Endothelial cell of umbilical vein (primary cell): ENCODE measurements around the gene IP6K3. TPM values are rescaled to one million over a fixed set of nuclear protein-coding genes. Genes with fewer than 3 reads are reported as not detected.

Experiments
- BruUV-seq: library from RNA; stranded (reverse); fragments of 400-500 nt; replicated peaks from 2 replicates; lab custom pipeline; 2021; lab: Mats Ljungman, UMichigan
- CTCF ChIA-PET: fragments of 300-600, 350-600 bp; sonication (Branson Sonifier 250); formaldehyde crosslinking; loops from one replicate; lab custom pipeline; 2021; ENCODE audit warnings: antibody characterized with exemption, inconsistent platforms; lab: Charles Lee
- POLR2A ChIA-PET: fragments of 300-600, 350-600 bp; sonication (Branson Sonifier 250); formaldehyde crosslinking; loops from one replicate; lab custom pipeline; 2021; ENCODE audit warnings: antibody characterized with exemption, inconsistent platforms; lab: Charles Lee
- DNase-seq: peaks from one replicate; pipeline ENCODE4 v3.0.0-alpha.2; 2011; ENCODE audit warnings: low read depth, low spot score
- FAIRE-seq: peaks from 2 replicates; lab custom pipeline; 2011; peaks lifted over from hg19 to GRCh38; lab: Jason Lieb, UNC
- H2AFZ ChIP-seq: 2 replicates; pipeline ENCODE4 v1.6.0; 2012; ENCODE audit warnings: low read depth, low read length, control low read depth, inconsistent platforms
- H3K27ac ChIP-seq: 2 replicates; pipeline ENCODE4 v1.5.1; 2011; ENCODE audit warnings: low read depth, mild to moderate bottlenecking, control low read depth, low read length, moderate library complexity; ENCODE audit not compliant: insufficient read depth
- H3K27me3 ChIP-seq, 2 experiments: 2 replicates each; pipeline versions ENCODE4 v1.6.0 to v1.6.1; 2011; ENCODE audit warnings: low read length in 2 of 2, mixed read lengths in 1 of 2; ENCODE audit not compliant: control insufficient read depth in 2 of 2, insufficient read depth in 2 of 2
- H3K36me3 ChIP-seq, 2 experiments: 2 replicates in 1 of 2; 3 replicates in 1 of 2; pipeline ENCODE4 v1.5.1; 2011; ENCODE audit warnings: low read length in 2 of 2, mild to moderate bottlenecking in 1 of 2, moderate library complexity in 1 of 2; ENCODE audit not compliant: control insufficient read depth in 2 of 2, insufficient read depth in 2 of 2; ENCODE audit errors: extremely low read depth in 1 of 2
- H3K4me1 ChIP-seq: 3 replicates; pipeline ENCODE4 v1.5.1; 2011; ENCODE audit warnings: mild to moderate bottlenecking, low read length; ENCODE audit not compliant: control insufficient read depth, insufficient read depth; ENCODE audit errors: extremely low read depth
- H3K4me2 ChIP-seq: 2 replicates; pipeline ENCODE4 v1.6.1; 2011; ENCODE audit warnings: low read length, control low read depth, mixed read lengths; ENCODE audit not compliant: insufficient read depth
- H3K4me3 ChIP-seq, 3 experiments: fragments of 200-600 bp in 1 of 3; sonication (generic), shearing (Covaris generic) in 1 of 3; replicated peaks in 1 of 3; 2 replicates each; pipeline ENCODE4 v1.5.1; 2011 to 2016; ENCODE audit warnings: control low read depth in 3 of 3, low read length in 3 of 3, mild to moderate bottlenecking in 2 of 3, inconsistent platforms in 1 of 3, low read depth in 1 of 3, moderate library complexity in 1 of 3; ENCODE audit not compliant: insufficient read depth in 1 of 3
- H3K79me2 ChIP-seq: 2 replicates; pipeline ENCODE4 v1.6.0; 2012; ENCODE audit warnings: low read length, inconsistent platforms; ENCODE audit not compliant: control insufficient read depth, insufficient read depth
- H3K9ac ChIP-seq: replicated peaks from 2 replicates; pipeline ENCODE3; 2011; ENCODE audit warnings: low read length, control low read depth; ENCODE audit not compliant: insufficient read depth; ENCODE audit errors: extremely low read depth
- H3K9me1 ChIP-seq: replicated peaks from 3 replicates; pipeline ENCODE4 v1.6.0; 2011; ENCODE audit warnings: mild to moderate bottlenecking, low read length; ENCODE audit not compliant: control insufficient read depth, insufficient read depth; ENCODE audit errors: extremely low read depth
- H3K9me3 ChIP-seq: replicated peaks from 2 replicates; pipeline ENCODE4 v1.5.1; 2012; ENCODE audit warnings: low read length, inconsistent platforms; ENCODE audit not compliant: control insufficient read depth, insufficient read depth
- H4K20me1 ChIP-seq: replicated peaks from 2 replicates; pipeline ENCODE3; 2011; ENCODE audit warnings: mild to moderate bottlenecking, low read length; ENCODE audit not compliant: control insufficient read depth, insufficient read depth; ENCODE audit errors: extremely low read depth
- CTCF ChIP-seq, 2 donors: IDR thresholded peaks; 1 replicate in 1 of 2; 2 replicates in 1 of 2; pipeline ENCODE4 v1.5.1; 2011; ENCODE audit warnings: low read length in 2 of 2, mild to moderate bottlenecking in 2 of 2, moderate library complexity in 2 of 2, control low read depth in 1 of 2, inconsistent platforms in 1 of 2, low read depth in 1 of 2; ENCODE audit not compliant: insufficient read depth in 1 of 2; ENCODE audit errors: extremely low read depth in 1 of 2
- EZH2 ChIP-seq: IDR thresholded peaks from 2 replicates; pipeline ENCODE4 v1.6.1; 2012; ENCODE audit warnings: borderline replicate concordance, low read depth, mild to moderate bottlenecking, moderate library complexity, low read length, inconsistent platforms; ENCODE audit not compliant: severe bottlenecking
- FOS ChIP-seq: IDR thresholded peaks from 2 replicates; pipeline ENCODE4 v1.6.1; 2011; ENCODE audit warnings: mild to moderate bottlenecking, low read length, moderate library complexity, borderline replicate concordance; ENCODE audit not compliant: insufficient read depth
- JUN ChIP-seq: IDR thresholded peaks from 2 replicates; pipeline ENCODE4 v1.6.1; 2011; ENCODE audit warnings: borderline replicate concordance, low read depth; ENCODE audit not compliant: insufficient read length, insufficient read depth
- POLR2A ChIP-seq: IDR thresholded peaks from 2 replicates; pipeline ENCODE4 v1.6.1; 2012; ENCODE audit warnings: low read depth, mild to moderate bottlenecking, control low read depth, low read length
- dilution Hi-C: fragments of 300-500 bp; cut with MboI; formaldehyde crosslinking; loops from one replicate; pipeline ENCODE4 v1.15.0; 2019; ENCODE audit warnings: low sequenced_read_pairs; ENCODE audit not compliant: extremely low pct_ligation_motif_present
- intact Hi-C: fragments of 100-400 bp; cut with micrococcal nuclease; formaldehyde crosslinking; loops from one replicate; pipeline ENCODE4 v1.10.0; 2022
- polyA plus RNA-seq, 4 experiments: library from polyadenylated mRNA; depleted of rRNA in 3 of 4; stranded (reverse) in 3 of 4; unstranded in 1 of 4; fragments of >200 nt; gene quantifications; 2 replicates each; pipeline versions ENCODE4 v1.2.1 to v1.2.3, GENCODE V29; 2011 to 2012; ENCODE audit warnings: missing spikeins in 1 of 4
- total RNA-seq: library from RNA; stranded (reverse); gene quantifications from 2 replicates; pipeline ENCODE4 v1.2.3, GENCODE V29; 2021

The IP6K3 gene
- total and polyA plus RNA-seq, 2 donors (not counting 3 experiments of a cell fraction or from before 2014, with no cell fraction given) = not detected

DNA sequence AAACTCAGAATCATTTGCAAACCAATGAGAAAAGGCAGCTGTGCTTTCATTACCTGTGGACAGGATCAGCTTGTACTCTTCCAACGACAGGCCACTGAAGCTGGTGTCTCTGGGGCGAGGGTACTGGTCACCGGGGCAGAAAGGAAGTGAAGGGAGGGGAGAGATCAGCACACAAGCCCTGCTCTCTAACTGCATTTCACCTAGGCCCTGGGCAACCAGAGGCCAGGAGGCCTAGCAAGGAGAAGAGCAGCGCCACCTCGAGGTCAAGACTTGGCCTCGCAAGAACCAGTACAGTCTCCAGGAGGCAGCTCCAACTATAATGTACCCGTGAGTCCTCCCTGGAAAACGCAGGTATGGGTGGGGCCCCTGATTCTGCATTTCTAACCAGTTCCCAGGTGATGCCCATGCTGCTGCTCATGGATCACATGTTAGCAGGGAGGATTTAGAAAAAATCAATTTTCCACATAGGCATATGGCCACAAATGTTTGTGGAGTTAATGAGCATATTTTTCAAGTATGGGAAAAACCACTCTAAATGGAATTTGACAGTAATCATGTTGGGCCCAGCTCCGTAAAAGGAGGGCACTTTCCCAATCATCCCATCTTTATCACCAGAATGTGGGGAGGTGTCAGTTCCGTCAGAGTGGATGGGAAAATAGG, 46.2 kb downstream of the IP6K3 start:
- TF ChIP-seq JUN = no peak
- TF ChIP-seq FOS = no peak
- TF ChIP-seq CTCF (IDR thresholded peaks at IDR 0.05; ENCODE audit: extremely low read depth in 1 of 2, insufficient read depth in 1 of 2, low read depth in 1 of 2, low read length in 2 of 2) = peak; percentile 79 to 92
- no peak for TF ChIP-seq POLR2A
- no peak for TF ChIP-seq EZH2
- Histone ChIP-seq H2AFZ (no peak overlapping the region), H3K27ac (peak overlapping the region; percentile 46), H3K36me3 (peaks cover 0 to 2% of the 10 kb centered on the region in 2 experiments), H3K4me1 (peaks cover 45% of the 10 kb centered on the region), H3K4me2 (no peak overlapping the region), H3K9me1 (no peaks in the 10 kb centered on the region), H4K20me1 (no peaks in the 10 kb centered on the region), H3K79me2 (peaks cover 2% of the 10 kb centered on the region), H3K4me3 (no peak overlapping the region), H3K9ac (peak overlapping the region; percentile 20), H3K9me3 (no peaks in the 10 kb centered on the region), H3K27me3 (no peaks in the 10 kb centered on the region)
- intact Hi-C loops (loop anchor here (1.0 to 2.0 kb wide), 4 partner anchors 27 to 115 kb away; no protein-coding TSS in a partner anchor), dilution Hi-C loops (no loop called here)
- peak; percentile 86 for FAIRE-seq
- POLR2A ChIA-PET = interaction anchor here (1.0 kb wide), 1 partner anchor 110 kb away, joined by 5 read pairs; no protein-coding TSS in a partner anchor
- CTCF ChIA-PET = interaction anchor here (0.6 to 2.3 kb wide), 29 partner anchors 9 to 543 kb away, joined by 3 to 97 read pairs (median 5); partner anchors contain the start of genes BAK1, ITPR3 and UQCC2
- peak; percentile 81 for DNase-seq
- no TSS peak for BruUV-seq
